Measurements from ENCODE around the gene HK3.

Gene HK3

DNA sequence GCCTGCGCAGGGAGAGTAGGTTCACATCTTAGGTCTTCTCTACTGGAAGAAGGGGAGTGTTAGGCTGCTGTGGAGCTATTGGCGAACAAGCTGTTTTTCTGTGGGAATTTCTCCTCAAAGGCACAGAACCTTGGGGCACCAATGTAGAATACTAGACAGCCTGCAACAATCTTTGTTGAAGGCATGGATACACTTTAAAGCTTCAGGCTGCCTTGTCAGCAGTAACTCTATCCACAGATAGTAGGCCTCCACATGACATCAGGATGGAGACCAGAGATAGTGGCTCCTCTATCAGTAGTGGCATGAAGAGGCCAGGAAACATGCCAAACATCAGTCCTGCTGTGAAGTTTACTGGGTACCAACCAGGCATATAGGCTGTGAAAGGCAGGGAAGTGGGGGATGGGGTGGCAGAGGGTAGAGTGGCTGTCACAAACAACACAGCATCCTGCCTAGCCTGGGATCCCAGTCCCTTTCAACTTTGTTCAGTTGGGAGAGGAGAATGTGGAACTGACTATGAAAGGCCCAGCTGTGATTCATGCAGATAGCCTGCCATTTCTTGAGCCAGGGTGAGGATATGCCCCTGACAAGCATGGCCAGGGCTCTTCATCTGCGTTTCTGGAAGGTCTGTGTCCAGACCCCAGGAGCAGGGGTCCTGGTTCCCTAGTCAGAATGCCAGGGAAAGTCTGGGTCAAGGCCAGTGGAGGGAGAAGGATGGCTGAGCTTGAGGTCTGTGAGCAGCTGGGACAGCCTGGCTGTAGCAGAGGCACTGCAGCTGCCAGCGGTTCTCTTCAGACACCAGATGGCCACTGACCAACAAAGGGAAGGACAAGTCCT, 1.0 kb upstream of the HK3 start:
- TF ChIP-seq Cebpa-rat (IDR thresholded peaks at IDR 0.05), result no peak
- Histone ChIP-seq H3K27me3 (no peaks in the 10 kb centered on the region), H3K4me2 (peak overlapping the region; percentile 54 to 97 (median 87)), H3K36me3 (peaks cover 19 to 48% (median 39%) of the 10 kb centered on the region in 11 experiments), H3K4me1 (peaks cover 20 to 95% (median 58%) of the 10 kb centered on the region in 10 experiments), H3K9ac (peak overlapping the region in 9 of 11 experiments; percentile 7 to 74 (median 56); a peak in 15 of 22 replicates), H3K9me3 (replicated peaks in 1 of 11) (no peaks in the 10 kb centered on the region), H3K4me3 (peak overlapping the region in 4 of 10 experiments; percentile 42 to 65 (median 52); a peak in 5 of 20 replicates), H3K27ac (peak overlapping the region; percentile 8 to 86 (median 73); a peak in 18 of 22 replicates), H4K20me1 (peaks cover 0 to 25% (median 0%) of the 10 kb centered on the region in 11 experiments; a peak in 4 of 22 replicates)

DNA sequence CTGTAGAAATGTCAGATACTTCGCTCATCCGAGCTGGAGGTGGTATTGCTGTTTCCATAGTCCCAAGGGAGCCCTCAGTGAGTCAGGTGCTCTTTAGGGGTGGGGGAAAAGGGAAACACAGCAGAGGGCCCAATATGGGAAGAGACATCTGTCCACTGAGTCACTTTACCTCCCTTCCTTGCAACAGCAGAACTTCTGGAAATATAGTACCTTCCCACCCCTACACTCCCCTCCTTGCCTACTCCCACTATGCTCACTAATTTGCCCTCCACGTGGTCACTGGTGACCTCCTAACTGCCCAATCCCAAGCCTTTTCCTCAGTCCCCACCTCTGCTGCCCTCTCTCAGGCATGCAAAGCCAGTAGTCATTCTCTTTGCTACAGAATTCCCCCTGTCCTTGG, 1.9 kb downstream of the HK3 start:
- Histone ChIP-seq H3K27me3 (no peaks in the 10 kb centered on the region), H3K9ac (peak overlapping the region in 1 of 11 experiments; percentile 74; a peak in 1 of 22 replicates), H3K4me3 (peak overlapping the region in 4 of 10 experiments; percentile 43 to 65 (median 58); a peak in 7 of 20 replicates), H3K9me3 (replicated peaks in 1 of 11) (no peaks in the 10 kb centered on the region), H3K36me3 (peaks cover 10 to 25% (median 14%) of the 10 kb centered on the region in 11 experiments; a peak in 20 of 22 replicates), H3K4me1 (peaks cover 20 to 99% (median 58%) of the 10 kb centered on the region in 10 experiments), H3K4me2 (peak overlapping the region in 7 of 11 experiments; percentile 31 to 97 (median 93); a peak in 11 of 22 replicates), H4K20me1 (peaks cover 0 to 20% (median 0%) of the 10 kb centered on the region in 11 experiments; a peak in 7 of 22 replicates), H3K27ac (peak overlapping the region in 3 of 11 experiments; percentile 82 to 86 (median 82); a peak in 5 of 22 replicates)
- TF ChIP-seq Cebpa-rat (IDR thresholded peaks at IDR 0.05), result no peak

DNA sequence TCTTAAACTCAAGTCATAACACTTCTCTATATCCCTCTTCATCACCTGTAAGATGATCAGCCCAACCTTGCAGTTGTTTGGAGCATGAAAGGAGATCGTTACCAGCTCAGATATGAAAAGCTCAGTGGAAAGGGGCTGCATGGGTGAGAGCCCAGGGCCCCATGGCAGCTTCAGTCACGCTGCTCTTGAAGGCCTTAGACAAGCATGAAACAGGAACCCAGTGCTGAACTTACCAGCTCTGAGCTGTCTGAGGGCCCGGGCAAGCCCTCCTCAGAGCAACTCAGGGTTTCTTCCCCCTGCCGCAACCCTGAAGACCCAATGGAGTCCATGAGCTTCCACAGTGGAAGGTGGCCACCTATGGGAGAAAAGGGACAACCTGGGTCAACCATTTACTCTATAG, 3.3 kb downstream of the HK3 start:
- peaks cover 0 to 40% (median 6%) of the 10 kb centered on the region in 11 experiments; a peak in 13 of 22 replicates for H3K36me3 ChIP-seq
- peak overlapping the region in 7 of 11 experiments; percentile 3 to 82 (median 34); a peak in 12 of 22 replicates for H3K27ac ChIP-seq
- H3K27me3 ChIP-seq, result no peaks in the 10 kb centered on the region; a peak in 1 of 22 replicates
- H3K4me2 ChIP-seq, result peak overlapping the region in 9 of 11 experiments; percentile 9 to 97 (median 87); a peak in 16 of 22 replicates
- H3K4me3 ChIP-seq, result no peak overlapping the region
- peaks cover 0 to 21% (median 5%) of the 10 kb centered on the region in 11 experiments; a peak in 9 of 22 replicates for H4K20me1 ChIP-seq
- peaks cover 20 to 87% (median 50%) of the 10 kb centered on the region in 10 experiments for H3K4me1 ChIP-seq
- H3K9me3 ChIP-seq (replicated peaks in 1 of 11), result no peaks in the 10 kb centered on the region
- H3K9ac ChIP-seq, result peak overlapping the region in 3 of 11 experiments; percentile 0 to 57 (median 45); a peak in 4 of 22 replicates
- no peak for TF ChIP-seq Cebpa-rat (IDR thresholded peaks at IDR 0.05)

DNA sequence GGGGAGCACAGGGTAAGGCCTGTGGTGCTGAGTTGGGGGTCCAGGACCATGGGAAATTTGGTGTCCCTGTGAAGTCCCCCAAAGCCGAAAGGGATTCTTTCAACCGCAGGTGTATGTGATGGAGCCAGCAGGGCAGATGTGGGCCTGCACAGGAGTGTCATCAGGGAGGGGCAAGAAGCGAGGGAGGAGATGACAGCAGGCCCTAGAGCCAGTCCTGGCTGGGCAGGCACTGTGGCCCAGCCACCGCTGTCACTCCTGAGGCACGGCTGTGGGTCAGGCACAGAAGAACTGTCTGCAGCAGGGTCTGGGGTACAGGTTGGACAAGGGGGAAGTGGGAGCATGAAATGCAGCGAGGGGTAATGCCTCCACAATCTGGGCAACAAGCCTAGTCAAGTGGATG, 4.8 kb downstream of the HK3 start:
- TF ChIP-seq Cebpa-rat (IDR thresholded peaks at IDR 0.05), result no peak
- no peaks in the 10 kb centered on the region; a peak in 1 of 22 replicates for H3K27me3 ChIP-seq
- H3K36me3 ChIP-seq, result peaks cover 0 to 55% (median 0%) of the 10 kb centered on the region in 11 experiments; a peak in 7 of 22 replicates
- no peak overlapping the region for H3K4me3 ChIP-seq
- H3K4me1 ChIP-seq, result peaks cover 7 to 72% (median 35%) of the 10 kb centered on the region in 10 experiments
- peak overlapping the region in 2 of 11 experiments; percentile 5 to 22; a peak in 1 of 22 replicates for H3K27ac ChIP-seq
- no peaks in the 10 kb centered on the region for H3K9me3 ChIP-seq (replicated peaks in 1 of 11)
- no peak overlapping the region for H3K9ac ChIP-seq
- H3K4me2 ChIP-seq, result peak overlapping the region in 4 of 11 experiments; percentile 23 to 97 (median 64); a peak in 7 of 22 replicates
- peaks cover 0 to 37% (median under 1%) of the 10 kb centered on the region in 11 experiments; a peak in 10 of 22 replicates for H4K20me1 ChIP-seq

DNA sequence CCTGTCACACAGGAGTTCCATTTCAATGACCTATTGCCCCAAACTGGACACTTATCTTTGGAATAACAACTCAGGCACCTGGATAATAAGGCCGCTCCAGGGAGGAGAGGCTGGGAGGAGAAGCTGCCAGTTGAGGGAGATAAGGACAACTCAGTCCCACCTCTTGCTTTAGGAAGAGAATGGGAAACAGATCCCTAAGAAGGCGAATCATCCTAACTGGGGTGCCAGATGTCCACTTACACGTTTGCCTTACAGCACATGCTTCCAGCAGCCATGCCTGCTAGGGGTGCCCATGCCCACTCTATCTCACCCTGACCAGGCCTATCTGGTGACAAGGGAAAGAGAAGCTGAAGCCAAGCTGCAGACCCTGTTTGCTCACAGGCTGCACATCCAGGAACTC, 6.5 kb downstream of the HK3 start:
- Histone ChIP-seq H3K4me3 (no peak overlapping the region), H3K27ac (no peak overlapping the region), H3K4me1 (peaks cover 0 to 55% (median 22%) of the 10 kb centered on the region in 10 experiments; a peak in 15 of 20 replicates), H3K9me3 (replicated peaks in 1 of 11) (no peaks in the 10 kb centered on the region), H3K36me3 (peaks cover 0 to 71% (median 0%) of the 10 kb centered on the region in 11 experiments; a peak in 7 of 22 replicates), H4K20me1 (peaks cover 0 to 53% (median 3%) of the 10 kb centered on the region in 11 experiments; a peak in 9 of 22 replicates), H3K9ac (no peak overlapping the region), H3K27me3 (no peaks in the 10 kb centered on the region; a peak in 1 of 22 replicates), H3K4me2 (peak overlapping the region in 1 of 11 experiments; percentile 23; a peak in 1 of 22 replicates)
- TF ChIP-seq Cebpa-rat (IDR thresholded peaks at IDR 0.05), result no peak

DNA sequence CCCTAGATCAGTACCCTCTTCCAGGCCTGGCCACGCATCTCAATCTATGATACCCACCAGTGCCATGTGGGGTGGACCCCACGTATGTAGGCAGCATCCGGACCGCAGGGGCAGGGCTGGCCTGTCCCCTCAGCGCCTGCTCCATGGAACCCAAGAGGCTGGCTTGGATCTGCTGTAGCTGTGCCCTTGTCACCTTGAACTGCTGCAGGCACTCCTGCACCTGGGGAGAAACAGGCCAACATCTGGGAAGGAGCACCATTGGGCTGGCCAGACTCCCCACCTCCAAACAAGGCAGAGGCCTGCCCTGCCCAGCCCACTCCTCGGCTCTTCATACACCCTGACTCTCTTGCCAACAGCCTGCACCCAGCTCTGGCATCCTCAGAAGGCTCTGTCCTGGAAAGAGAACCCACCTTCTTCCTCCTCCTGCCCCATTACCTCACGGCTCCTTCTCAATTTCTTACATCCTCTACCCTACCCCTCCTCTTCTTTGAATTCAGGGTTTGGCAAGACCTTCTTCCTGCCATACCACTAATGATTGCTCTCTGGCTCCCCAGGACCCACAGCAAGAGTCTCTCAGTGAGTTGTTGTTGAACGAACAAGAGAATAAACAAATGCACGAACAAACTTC, 7.7 kb downstream of the HK3 start:
- H3K36me3 ChIP-seq, result peaks cover 0 to 84% (median 0%) of the 10 kb centered on the region in 11 experiments; a peak in 7 of 22 replicates
- H4K20me1 ChIP-seq, result peaks cover 0 to 65% (median 3%) of the 10 kb centered on the region in 11 experiments; a peak in 10 of 22 replicates
- H3K9ac ChIP-seq, result no peak overlapping the region
- H3K9me3 ChIP-seq (replicated peaks in 1 of 11), result no peaks in the 10 kb centered on the region
- no peak overlapping the region for H3K27ac ChIP-seq
- H3K4me3 ChIP-seq, result no peak overlapping the region
- peaks cover 0 to 43% (median 14%) of the 10 kb centered on the region in 10 experiments; a peak in 15 of 20 replicates for H3K4me1 ChIP-seq
- H3K27me3 ChIP-seq, result no peaks in the 10 kb centered on the region; a peak in 1 of 22 replicates
- 0 out of 22 replicates have a peak overlapping the region, but pooled peaks of 1 of the 11 experiments have one; percentile 20 for H3K4me2 ChIP-seq
- TF ChIP-seq Cebpa-rat (IDR thresholded peaks at IDR 0.05), result no peak

DNA sequence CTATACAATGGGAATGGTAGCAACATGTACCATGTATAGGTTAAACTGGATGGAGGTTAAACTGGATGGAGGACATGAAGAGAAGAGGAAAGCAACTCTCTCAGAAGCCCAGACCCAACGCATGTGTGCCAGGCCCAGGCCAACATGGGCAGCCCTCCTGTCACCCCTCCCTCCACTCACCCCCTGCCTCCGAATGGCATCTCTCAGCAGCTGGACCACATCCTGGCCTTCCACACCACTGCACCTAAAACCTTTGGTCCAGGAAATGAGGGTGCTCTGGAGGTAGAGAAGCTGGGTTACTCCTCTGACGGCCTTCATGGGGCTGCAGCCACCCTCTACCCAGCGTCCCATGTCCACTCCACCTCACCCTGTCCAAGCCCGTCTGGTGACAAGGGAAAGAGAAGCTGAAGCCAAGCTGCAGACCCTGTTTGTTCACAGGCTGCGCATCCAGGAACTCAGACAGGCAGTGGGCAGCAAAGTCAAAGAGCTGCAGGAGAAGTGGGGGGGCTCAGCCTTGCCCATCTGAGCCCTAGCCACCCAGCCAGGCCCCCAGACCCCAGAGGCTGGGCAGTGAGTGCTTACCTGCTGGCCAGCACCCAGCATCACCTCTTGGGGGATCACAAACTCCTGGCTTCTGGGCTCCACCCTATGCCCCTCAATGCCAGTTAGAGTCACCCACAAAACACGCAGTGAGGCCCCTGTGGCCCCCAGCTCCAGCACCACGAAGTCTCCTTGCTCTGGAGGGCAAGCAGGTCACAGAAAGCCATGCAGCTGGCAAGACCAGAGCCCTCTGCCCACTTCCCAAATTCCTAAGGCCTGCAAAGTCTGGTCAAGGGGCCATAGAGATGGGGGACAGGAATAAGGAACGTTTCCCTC, 8.5 kb downstream of the HK3 start:
- peaks cover 0 to 84% (median 0%) of the 10 kb centered on the region in 11 experiments; a peak in 7 of 22 replicates for H3K36me3 ChIP-seq
- H3K9me3 ChIP-seq (replicated peaks in 1 of 11), result no peaks in the 10 kb centered on the region

More for the DNA sequence above, 8.5 kb downstream of the HK3 start:
- Histone ChIP-seq H3K27ac (no peak overlapping the region), H3K27me3 (no peaks in the 10 kb centered on the region; a peak in 1 of 22 replicates), H4K20me1 (peaks cover 0 to 73% (median 3%) of the 10 kb centered on the region in 11 experiments; a peak in 10 of 22 replicates), H3K4me1 (peaks cover 0 to 35% (median 6%) of the 10 kb centered on the region in 10 experiments; a peak in 12 of 20 replicates), H3K9ac (no peak overlapping the region), H3K4me2 (no peak overlapping the region), H3K4me3 (no peak overlapping the region)
- no peak for TF ChIP-seq Cebpa-rat (IDR thresholded peaks at IDR 0.05)

Data from BLaER1 treated with 17β-estradiol and CSF1 and Interleukin-3, amounts not matched to agents 10 nM and 100 nM (cell line).